T-helper 1 cell treated with Interleukin-12 subunit alpha and Interleukin-12 subunit beta and Interleukin-4 antibody, amounts not matched to agents 30 ng/mL and 1 ng/mL, for 36 hours (primary cell): Measurements from ENCODE around the gene USP20. TPM values are rescaled to one million over a fixed set of nuclear protein-coding genes. Genes with fewer than 3 reads are reported as not detected.

ENCODE experiments used
- intact Hi-C: fragments of 100-400 bp; cut with micrococcal nuclease; formaldehyde crosslinking; loops from one replicate; pipeline ENCODE4 v1.15.1; 2024
- total RNA-seq: library from RNA; stranded (reverse); gene quantifications from 2 replicates; pipeline ENCODE4 v1.2.3, GENCODE V29; 2022

The USP20 gene
- total RNA-seq, 1 donor from 2014 or later: 108 TPM

- intact Hi-C loops: no loop called here
These were observed 73.6 kb downstream of the USP20 start for GRCh38 chr9:129908906-129909305.

GRCh38 chr9:129909851-129910250 lies 74.6 kb downstream of the USP20 start:
- intact Hi-C loops: no loop called here

DNA sequence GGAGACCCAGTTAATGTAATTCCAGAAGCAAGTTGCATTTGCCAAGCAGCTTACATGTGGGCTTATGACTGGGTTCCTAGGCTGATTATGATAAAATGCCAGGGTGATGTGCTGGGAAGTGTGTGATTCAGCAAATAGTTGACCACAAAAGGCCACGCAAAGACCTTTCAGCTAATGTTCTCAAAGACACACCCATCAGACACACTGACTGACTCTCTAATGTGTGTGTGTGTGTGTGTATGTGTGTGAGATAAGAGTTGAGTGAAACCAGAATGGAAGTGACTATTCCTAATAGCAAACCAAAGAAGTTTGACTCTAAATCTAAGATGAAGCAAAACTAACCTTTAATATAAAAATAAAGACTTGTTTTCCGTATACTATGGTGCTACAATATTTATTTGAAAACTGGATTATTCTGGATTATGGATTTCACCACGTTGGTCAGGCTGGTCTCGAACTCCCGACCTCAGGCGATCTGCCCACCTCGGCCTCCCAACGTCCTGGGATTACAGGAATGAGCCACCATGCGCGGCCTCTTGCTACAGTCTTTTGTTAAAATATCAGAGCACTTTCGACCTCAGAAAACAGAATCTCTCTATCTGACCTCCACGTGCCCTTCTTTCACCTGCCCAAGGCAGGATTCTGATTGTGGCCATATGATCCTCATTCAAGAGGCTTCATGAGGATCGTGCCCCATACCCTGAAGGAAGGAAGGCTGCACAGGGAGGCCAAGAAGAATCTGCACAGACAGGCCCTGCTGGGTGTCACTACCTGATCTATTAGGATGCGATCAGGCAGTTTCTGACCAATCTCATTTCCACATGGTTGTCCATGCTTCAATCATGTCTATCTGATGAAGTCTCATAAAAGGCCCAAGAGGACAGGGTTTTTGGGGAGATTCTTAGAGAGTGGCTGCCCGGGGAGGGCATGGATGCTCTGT lies 75.6 kb downstream of the USP20 start:
- intact Hi-C loops: no loop called here

GRCh38 chr9:129914051-129914450 lies 78.8 kb downstream of the USP20 start:
- intact Hi-C loops: no loop called here

DNA sequence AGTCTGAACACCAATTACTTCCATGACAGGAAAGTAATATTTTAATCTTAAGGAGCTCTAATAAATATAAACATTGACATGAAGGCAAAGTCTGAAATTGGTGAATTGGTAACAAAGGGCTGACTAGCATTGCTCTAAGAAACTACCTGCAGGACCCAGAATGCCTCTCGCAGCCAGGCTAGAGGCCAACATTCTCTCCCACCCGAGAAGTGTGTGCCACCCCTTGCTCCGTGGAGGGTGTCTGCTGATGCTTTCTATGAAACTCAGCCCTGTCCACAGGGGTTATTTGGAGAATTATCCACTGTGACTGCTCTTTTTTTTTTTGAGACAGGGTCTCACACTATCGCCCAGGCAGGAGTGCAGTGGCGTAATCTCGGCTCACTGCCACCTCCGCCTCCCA lies 81.4 kb downstream of the USP20 start:
- intact Hi-C loops: no loop called here

DNA sequence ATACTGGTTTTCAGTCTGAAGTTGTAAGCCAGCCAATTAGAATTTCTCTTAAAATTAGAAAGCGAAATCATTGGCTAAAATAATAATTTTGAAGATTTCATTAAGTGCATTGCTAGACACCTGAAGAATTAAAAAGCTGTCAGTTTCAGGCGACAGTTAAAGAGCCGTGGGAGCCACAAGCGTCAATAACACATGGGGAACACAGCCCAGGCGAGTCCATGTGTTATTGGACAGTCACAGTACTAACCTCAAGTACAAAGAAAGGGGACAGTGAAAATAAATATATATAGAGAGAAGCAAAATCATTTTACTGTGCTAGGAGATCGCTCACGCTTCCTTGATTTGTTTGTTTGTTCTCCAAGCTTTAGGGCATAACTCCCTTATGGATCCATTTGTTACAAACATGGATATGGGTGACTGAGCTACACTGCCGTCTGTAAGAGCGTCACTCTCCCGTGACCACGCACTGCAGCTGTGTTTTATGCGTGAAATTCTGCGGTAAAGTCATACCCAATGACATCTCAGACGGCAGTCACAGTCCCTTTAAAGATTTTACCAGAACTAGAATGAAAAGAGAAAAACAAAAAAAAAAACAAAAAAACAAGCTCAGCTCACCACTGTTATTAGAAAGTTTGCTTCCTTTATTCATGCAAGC lies 83.2 kb downstream of the USP20 start:
- intact Hi-C loops: no loop called here

DNA sequence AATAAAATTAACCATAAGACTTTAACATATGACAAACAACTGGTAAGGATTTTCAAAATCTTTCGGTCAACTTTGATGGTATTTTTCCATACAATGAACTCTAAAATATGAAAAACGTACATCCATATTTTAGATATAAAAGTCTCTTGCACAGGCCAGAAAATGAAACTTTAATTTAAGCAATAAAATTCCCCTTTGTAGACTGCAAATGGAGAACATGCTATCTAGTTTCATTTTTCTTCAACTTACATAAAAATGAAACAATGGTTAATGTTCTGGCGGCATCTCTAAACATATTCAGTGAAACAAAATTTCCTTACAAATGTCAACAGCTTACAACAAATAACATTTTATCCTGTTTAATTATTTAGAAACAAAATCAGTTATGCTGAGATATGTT lies 84.0 kb downstream of the USP20 start:
- intact Hi-C loops: no loop called here

DNA sequence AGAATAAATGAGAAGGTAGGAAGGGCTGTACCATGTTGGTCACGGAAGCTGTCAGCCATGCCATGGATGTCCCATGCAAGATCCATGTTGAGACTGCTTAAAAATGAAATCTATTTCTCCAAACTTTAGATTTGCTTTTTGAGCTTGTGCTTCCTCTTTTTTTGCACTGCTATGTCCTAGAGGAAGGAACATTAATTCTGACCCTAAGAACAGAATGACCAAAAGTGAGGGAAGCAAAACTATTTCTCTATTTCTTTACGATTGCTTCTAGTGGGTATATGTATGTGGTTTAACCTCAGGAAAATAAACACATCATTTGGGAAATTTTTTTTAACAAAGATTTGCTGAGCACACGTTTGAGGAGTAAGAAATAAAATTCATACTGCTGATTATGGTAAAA lies 84.6 kb downstream of the USP20 start:
- intact Hi-C loops: no loop called here

- intact Hi-C loops: no loop called here
These were observed 86.6 kb downstream of the USP20 start for GRCh38 chr9:129921905-129922304.

GRCh38 chr9:129923589-129923988 lies 88.3 kb downstream of the USP20 start:
- intact Hi-C loops: no loop called here

GRCh38 chr9:129929496-129930125 lies 94.4 kb downstream of the USP20 start:
- intact Hi-C loops: loop anchor here (5.0 kb wide), 1 partner anchor 113 kb away; the partner anchor contains the start of gene FNBP1

- intact Hi-C loops: loop anchor here (5.0 kb wide), 1 partner anchor 112 kb away; the partner anchor contains the start of gene FNBP1
These were observed 95.5 kb downstream of the USP20 start for GRCh38 chr9:129930743-129931142.

Other genes starting within 250 kb of the USP20 start
- not detected in 2 replicates for gene C9orf50, start 214.4 kb upstream of the USP20 start, total RNA-seq
- gene NTMT1, start 209.3 kb upstream of the USP20 start, total RNA-seq: 33.7 and 35.4 TPM in 2 replicates
- 27.9 and 28.1 TPM in 2 replicates for gene ASB6, start 193.3 kb upstream of the USP20 start, total RNA-seq
- 1.5 and 1.6 TPM in 2 replicates for gene PRRX2, start 169.8 kb upstream of the USP20 start, total RNA-seq
- 0.12 TPM in 1 of 2 replicates, not detected in the other for gene PTGES, start 82.4 kb upstream of the USP20 start, total RNA-seq
- gene TOR1B, start 32.3 kb upstream of the USP20 start, total RNA-seq: 28.0 and 30.8 TPM in 2 replicates
- gene TOR1A, start 11.3 kb upstream of the USP20 start, total RNA-seq: 59.7 and 63.5 TPM in 2 replicates
- 74.7 and 76.0 TPM in 2 replicates for gene C9orf78, start 183 bp upstream of the USP20 start, total RNA-seq
- gene FNBP1, start 207.7 kb downstream of the USP20 start, total RNA-seq: 157 and 161 TPM in 2 replicates
- 24.4 and 25.3 TPM in 2 replicates for gene GPR107, start 218.4 kb downstream of the USP20 start, total RNA-seq